K562 (cell line): ENCODE results near the gene AIG1. TPM values are rescaled to one million over a fixed set of nuclear protein-coding genes. Genes with fewer than 3 reads are reported as not detected.

ENCODE experiments used
- ATAC-seq: fragments of 200-7000 bp; cut with Tn5 transposase; 3 replicates; pipeline ENCODE4 v1.9.1; 2020; ENCODE audit warnings: moderate library complexity
- BruUV-seq: library from RNA; stranded (reverse); fragments of 400-500 nt; replicated peaks from 2 replicates; lab custom pipeline; 2021; lab: Mats Ljungman, UMichigan
- CTCF ChIA-PET: fragments of 300-600 bp; formaldehyde crosslinking; extraction: SDS; loops from one replicate; lab custom pipeline; 2021; ENCODE audit warnings: low intra/inter-chr PET ratio; lab: Yijun Ruan, JAX
- POLR2A ChIA-PET: fragments of 300-600, 350-650 bp; sonication (Branson Sonifier 250); formaldehyde crosslinking; extraction: SDS; loops from one replicate; lab custom pipeline; 2021; ENCODE audit warnings: antibody characterized with exemption, inconsistent platforms; lab: Yijun Ruan, JAX
- DNase-seq, 4 experiments: peaks; one replicate each; pipeline versions ENCODE4 v3.0.0 to v3.0.0-alpha.2; 2011 to 2018; ENCODE audit warnings: low spot score in 3 of 4, mixed read lengths in 3 of 4; ENCODE audit errors: extremely low read depth in 1 of 4
- FAIRE-seq: peaks from 2 replicates; lab custom pipeline; 2011; peaks lifted over from hg19 to GRCh38; lab: Jason Lieb, UNC
- H2AFZ ChIP-seq: 2 replicates; pipeline ENCODE4 v1.6.0; 2011; ENCODE audit warnings: low read depth, low read length, control low read depth, inconsistent platforms
- H3K27ac ChIP-seq: fragments of 200-600 bp; 3 replicates; pipeline ENCODE4 v1.8.0; 2011; ENCODE audit warnings: low read depth, mild to moderate bottlenecking, control low read depth, inconsistent platforms, low read length, moderate library complexity, mixed read lengths; ENCODE audit errors: extremely low read depth
- H3K27me3 ChIP-seq, 2 experiments: fragments of 300-600 bp in 1 of 2; 2 replicates in 1 of 2; 3 replicates in 1 of 2; pipeline versions ENCODE4 v1.6.0 to v1.8.0; 2011; ENCODE audit warnings: inconsistent platforms in 2 of 2, low read length in 2 of 2, mild to moderate bottlenecking in 1 of 2, mixed read lengths in 1 of 2, moderate library complexity in 1 of 2; ENCODE audit not compliant: control insufficient read depth in 2 of 2, insufficient read depth in 2 of 2
- H3K36me3 ChIP-seq: fragments of 300-600 bp; 3 replicates; pipeline ENCODE4 v1.8.0; 2011; ENCODE audit warnings: mild to moderate bottlenecking, low read length, inconsistent platforms; ENCODE audit not compliant: control insufficient read depth, insufficient read depth
- H3K4me1 ChIP-seq, 2 experiments: fragments of 200-600 bp in 1 of 2; replicated peaks in 1 of 2; 2 replicates in 1 of 2; 3 replicates in 1 of 2; pipeline versions ENCODE4 v1.5.1 to v1.8.0; 2011; ENCODE audit warnings: inconsistent platforms in 2 of 2, low read length in 2 of 2, mild to moderate bottlenecking in 1 of 2, mixed read lengths in 1 of 2, moderate library complexity in 1 of 2; ENCODE audit not compliant: control insufficient read depth in 2 of 2, insufficient read depth in 2 of 2
- H3K4me2 ChIP-seq: 2 replicates; pipeline ENCODE4 v1.6.1; 2011; ENCODE audit warnings: low read length, control low read depth, inconsistent platforms, mixed read lengths; ENCODE audit not compliant: insufficient read depth
- H3K4me3 ChIP-seq: fragments of 200-600 bp; sonication (generic), shearing (Covaris generic); 2 replicates; pipeline ENCODE4 v1.5.1; 2016; ENCODE audit warnings: control low read depth, inconsistent platforms
- H3K79me2 ChIP-seq: fragments of 200-600 bp; 3 replicates; pipeline ENCODE4 v1.8.0; 2011; ENCODE audit warnings: low read length, inconsistent platforms; ENCODE audit not compliant: control insufficient read depth, insufficient read depth
- H3K9ac ChIP-seq, 2 experiments: 2 replicates each; pipeline versions ENCODE4 v1.6.0 to v1.6.1; 2011; ENCODE audit warnings: low read depth in 2 of 2, low read length in 2 of 2, control low read depth in 1 of 2, inconsistent platforms in 1 of 2, mild to moderate bottlenecking in 1 of 2, mixed read lengths in 1 of 2; ENCODE audit not compliant: insufficient read depth in 1 of 2
- H3K9me1 ChIP-seq: one replicate; pipeline ENCODE4 v1.6.0; 2011; ENCODE audit warnings: inconsistent platforms, mild to moderate bottlenecking, low read length, moderate library complexity; ENCODE audit not compliant: control insufficient read depth, insufficient read depth
- H3K9me3 ChIP-seq: replicated peaks from 2 replicates; pipeline ENCODE4 v1.5.1; 2011; ENCODE audit warnings: low read depth, low read length, inconsistent platforms; ENCODE audit not compliant: control insufficient read depth, insufficient read depth
- H4K20me1 ChIP-seq: replicated peaks from 2 replicates; pipeline ENCODE4 v1.6.1; 2011; ENCODE audit warnings: low read length, inconsistent platforms, mixed read lengths; ENCODE audit not compliant: control insufficient read depth, insufficient read depth
- GATAD2A ChIP-seq: fragments of 450-650 bp; IDR thresholded peaks from 2 replicates; pipeline ENCODE4 v1.6.1; 2017
- ILF3 ChIP-seq: fragments of 450-650 bp; IDR thresholded peaks from 2 replicates; pipeline ENCODE4 v1.6.1; 2018; ENCODE audit warnings: antibody characterized with exemption, mild to moderate bottlenecking, moderate library complexity, borderline replicate concordance
- SRSF1 ChIP-seq: fragments of 200-400 bp; formaldehyde crosslinking; IDR thresholded peaks from 2 replicates; pipeline ENCODE4 v1.6.1; 2017; ENCODE audit warnings: mild to moderate bottlenecking, low read depth, low read length, moderate library complexity
- ZFX ChIP-seq: sonication (generic); formaldehyde crosslinking; IDR thresholded peaks from 2 replicates; pipeline ENCODE4 v1.8.0; 2022; ENCODE audit warnings: mild to moderate bottlenecking, missing genetic modification reagents, moderate library complexity
- ZNF140 ChIP-seq: fragments of 250-450 bp; sonication (Bioruptor Pico); IDR thresholded peaks from 2 replicates; pipeline ENCODE4 v1.8.0; 2021; ENCODE audit warnings: moderate library complexity, mild to moderate bottlenecking, inconsistent platforms
- ZNF263 ChIP-seq: sonication (generic); formaldehyde crosslinking; IDR thresholded peaks from 2 replicates; pipeline ENCODE4 v1.8.0; 2022; ENCODE audit warnings: mild to moderate bottlenecking, missing genetic modification reagents, borderline replicate concordance
- WGBS: fragments of 100-300 bp; shearing (Covaris generic); methylation state at CpG from one replicate; pipeline ENCODE4 v1.1.6; 2016; ENCODE audit warnings: low coverage, mixed read lengths; ENCODE audit not compliant: insufficient coverage; ENCODE audit errors: missing lambda C conversion rate; 5-methylcytosine and 5-hydroxymethylcytosine counted together
- in situ Hi-C: fragments of 300-500 bp; cut with MboI; formaldehyde crosslinking; loops from 4 replicates; pipeline ENCODE4 v1.15.0; 2018; ENCODE audit warnings: inconsistent platforms, mixed read lengths
- intact Hi-C: fragments of 100-400 bp; cut with micrococcal nuclease; formaldehyde crosslinking; loops from 2 replicates; pipeline ENCODE4 v1.14.2; 2022
- polyA plus RNA-seq, 8 experiments: library from polyadenylated mRNA; depleted of rRNA in 4 of 8; stranded (reverse) in 5 of 8; unstranded in 3 of 8; fragments of >200 nt; fragmentation: Nextera tagmentation in 2 of 8; fragmentation: Illumina TruSeq in 1 of 8; extraction: Ambion mirVana in 2 of 8; extraction: Trizol in 1 of 8; gene quantifications; 2 replicates each; pipeline versions ENCODE4 v1.2.1 to v1.2.3, GENCODE V29; 2011 to 2014; ENCODE audit warnings: inconsistent platforms in 1 of 8, missing spikeins in 1 of 8
- total RNA-seq, 7 experiments: library from RNA; depleted of rRNA in 6 of 7; stranded (reverse); fragments of >200 nt in 6 of 7; fragmentation: Illumina TruSeq in 2 of 7; extraction: Trizol in 2 of 7; gene quantifications; 2 replicates each; pipeline versions ENCODE4 v1.2.1 to v1.2.3, GENCODE V29; 2011 to 2021; ENCODE audit warnings: low replicate concordance in 1 of 7
- TF ChIP-seq, protein P1 (sequence below): fragments of 250-450 bp; sonication (Bioruptor Pico); IDR thresholded peaks from 2 replicates; pipeline ENCODE4 v1.9.0; 2021; ENCODE audit warnings: mild to moderate bottlenecking, inconsistent platforms
- TF ChIP-seq, protein P2 (sequence below): fragments of 150-350 bp; conservative IDR thresholded peaks from 2 replicates; pipeline ENCODE4 v1.6.1; 2014; ENCODE audit warnings: low read length

The AIG1 gene
- total and polyA plus RNA-seq, 9 of the 15 experiments (the other 6 are each of a cell fraction or from before 2014, with no cell fraction given): 74.8 to 333 (median 127) TPM

DNA sequence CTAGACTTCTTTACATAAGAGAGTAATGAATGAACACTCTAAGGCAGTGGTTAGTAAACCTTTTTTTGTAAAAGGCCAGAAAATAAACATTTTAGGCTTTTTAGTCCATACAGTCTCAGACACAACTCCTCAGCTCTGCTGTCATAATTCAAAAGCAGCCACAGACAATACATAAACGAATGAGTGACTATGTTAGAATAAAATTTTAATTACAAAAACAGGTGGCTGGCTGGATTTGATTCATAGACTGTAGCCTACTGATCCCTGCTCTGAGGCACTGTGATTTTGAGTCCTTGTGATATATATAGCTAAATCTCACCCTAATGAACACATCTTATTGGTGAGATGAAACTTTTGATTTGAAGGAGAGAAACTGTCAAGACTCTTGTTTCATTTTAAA lies 155.1 kb downstream of the AIG1 start:
- no peak for FAIRE-seq
- no peaks in the 10 kb centered on the region for H3K9me3 ChIP-seq
- no peaks in the 10 kb centered on the region for H3K27me3 ChIP-seq
- intact Hi-C loops: no loop called here
- no peaks in the 10 kb centered on the region for H3K4me1 ChIP-seq
- no peak overlapping the region for H3K9ac ChIP-seq
- H3K36me3 ChIP-seq: peaks cover 58% of the 10 kb centered on the region
- H3K27ac ChIP-seq: no peak overlapping the region
- BruUV-seq: no TSS peak
- H2AFZ ChIP-seq: no peak overlapping the region
- TF ChIP-seq ZFX (CRISPR knock-in tag): no peak
- TF ChIP-seq, protein P1, sequence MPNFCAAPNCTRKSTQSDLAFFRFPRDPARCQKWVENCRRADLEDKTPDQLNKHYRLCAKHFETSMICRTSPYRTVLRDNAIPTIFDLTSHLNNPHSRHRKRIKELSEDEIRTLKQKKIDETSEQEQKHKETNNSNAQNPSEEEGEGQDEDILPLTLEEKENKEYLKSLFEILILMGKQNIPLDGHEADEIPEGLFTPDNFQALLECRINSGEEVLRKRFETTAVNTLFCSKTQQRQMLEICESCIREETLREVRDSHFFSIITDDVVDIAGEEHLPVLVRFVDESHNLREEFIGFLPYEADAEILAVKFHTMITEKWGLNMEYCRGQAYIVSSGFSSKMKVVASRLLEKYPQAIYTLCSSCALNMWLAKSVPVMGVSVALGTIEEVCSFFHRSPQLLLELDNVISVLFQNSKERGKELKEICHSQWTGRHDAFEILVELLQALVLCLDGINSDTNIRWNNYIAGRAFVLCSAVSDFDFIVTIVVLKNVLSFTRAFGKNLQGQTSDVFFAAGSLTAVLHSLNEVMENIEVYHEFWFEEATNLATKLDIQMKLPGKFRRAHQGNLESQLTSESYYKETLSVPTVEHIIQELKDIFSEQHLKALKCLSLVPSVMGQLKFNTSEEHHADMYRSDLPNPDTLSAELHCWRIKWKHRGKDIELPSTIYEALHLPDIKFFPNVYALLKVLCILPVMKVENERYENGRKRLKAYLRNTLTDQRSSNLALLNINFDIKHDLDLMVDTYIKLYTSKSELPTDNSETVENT: no peak
- POLR2A ChIA-PET: no interaction called here
- H3K9me1 ChIP-seq: no peaks in the 10 kb centered on the region
- H4K20me1 ChIP-seq: no peaks in the 10 kb centered on the region
- H3K4me2 ChIP-seq: no peak overlapping the region
- no peaks in the 10 kb centered on the region for H3K79me2 ChIP-seq
- CTCF ChIA-PET: no interaction called here
- no peak for ATAC-seq
- no peak overlapping the region for H3K4me3 ChIP-seq
- in situ Hi-C loops: no loop called here
- DNase-seq: no peak
- 13% methylated on average over 1 of the region's 1 CpG for WGBS

DNA sequence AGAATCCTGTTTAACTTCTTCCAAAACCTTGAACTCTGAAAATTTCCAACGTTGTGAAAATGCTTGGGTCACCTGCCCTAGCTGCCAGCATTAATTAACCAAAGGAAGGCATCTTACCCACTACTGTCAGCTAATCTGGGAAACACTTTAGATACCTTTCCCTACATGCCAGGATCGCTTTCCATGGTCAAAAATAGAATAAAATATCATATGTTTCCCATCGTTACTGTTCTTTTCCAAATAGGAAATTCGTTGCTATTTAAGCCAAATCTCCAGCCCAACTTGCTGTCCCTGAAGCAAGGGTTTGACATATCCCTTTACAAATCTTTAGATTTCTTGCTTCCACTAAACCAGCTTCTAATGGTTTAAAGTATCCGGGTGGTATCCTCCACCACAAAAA lies 157.5 kb downstream of the AIG1 start:
- Histone ChIP-seq H4K20me1 (no peaks in the 10 kb centered on the region), H3K36me3 (peaks cover 79% of the 10 kb centered on the region), H3K4me2 (no peak overlapping the region), H3K9me3 (no peaks in the 10 kb centered on the region), H3K9me1 (no peaks in the 10 kb centered on the region), H3K27ac (no peak overlapping the region), H2AFZ (no peak overlapping the region), H3K4me1 (no peaks in the 10 kb centered on the region), H3K9ac (no peak overlapping the region), H3K4me3 (no peak overlapping the region), H3K79me2 (no peaks in the 10 kb centered on the region), H3K27me3 (no peaks in the 10 kb centered on the region)
- no peak for TF ChIP-seq ZNF140 (CRISPR knock-in tag)
- TF ChIP-seq, protein P2, sequence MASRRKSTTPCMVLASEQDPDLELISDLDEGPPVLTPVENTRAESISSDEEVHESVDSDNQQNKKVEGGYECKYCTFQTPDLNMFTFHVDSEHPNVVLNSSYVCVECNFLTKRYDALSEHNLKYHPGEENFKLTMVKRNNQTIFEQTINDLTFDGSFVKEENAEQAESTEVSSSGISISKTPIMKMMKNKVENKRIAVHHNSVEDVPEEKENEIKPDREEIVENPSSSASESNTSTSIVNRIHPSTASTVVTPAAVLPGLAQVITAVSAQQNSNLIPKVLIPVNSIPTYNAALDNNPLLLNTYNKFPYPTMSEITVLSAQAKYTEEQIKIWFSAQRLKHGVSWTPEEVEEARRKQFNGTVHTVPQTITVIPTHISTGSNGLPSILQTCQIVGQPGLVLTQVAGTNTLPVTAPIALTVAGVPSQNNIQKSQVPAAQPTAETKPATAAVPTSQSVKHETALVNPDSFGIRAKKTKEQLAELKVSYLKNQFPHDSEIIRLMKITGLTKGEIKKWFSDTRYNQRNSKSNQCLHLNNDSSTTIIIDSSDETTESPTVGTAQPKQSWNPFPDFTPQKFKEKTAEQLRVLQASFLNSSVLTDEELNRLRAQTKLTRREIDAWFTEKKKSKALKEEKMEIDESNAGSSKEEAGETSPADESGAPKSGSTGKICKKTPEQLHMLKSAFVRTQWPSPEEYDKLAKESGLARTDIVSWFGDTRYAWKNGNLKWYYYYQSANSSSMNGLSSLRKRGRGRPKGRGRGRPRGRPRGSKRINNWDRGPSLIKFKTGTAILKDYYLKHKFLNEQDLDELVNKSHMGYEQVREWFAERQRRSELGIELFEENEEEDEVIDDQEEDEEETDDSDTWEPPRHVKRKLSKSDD: no peak
- no peak for TF ChIP-seq SRSF1
- no peak for TF ChIP-seq ILF3
- TF ChIP-seq GATAD2A: no peak
- TF ChIP-seq ZNF263 (CRISPR knock-in tag): no peak
- in situ Hi-C loops (no loop called here), intact Hi-C loops (no loop called here)
- FAIRE-seq (no peak), DNase-seq (no peak), ATAC-seq (no peak)
- WGBS: 79% methylated on average over 5 of the region's 5 CpGs
- no TSS peak for BruUV-seq
- ChIA-PET POLR2A (no interaction called here), CTCF (no interaction called here)
